K562 (cell line): ENCODE measurements around the gene LAMA2. TPM values are rescaled to one million over a fixed set of nuclear protein-coding genes. Genes with fewer than 3 reads are reported as not detected.

Source experiments
- ATAC-seq: fragments of 200-7000 bp; cut with Tn5 transposase; 3 replicates; pipeline ENCODE4 v1.9.1; 2020; ENCODE audit warnings: moderate library complexity
- BruUV-seq: library from RNA; stranded (reverse); fragments of 400-500 nt; replicated peaks from 2 replicates; lab custom pipeline; 2021; lab: Mats Ljungman, UMichigan
- CTCF ChIA-PET: fragments of 300-600 bp; formaldehyde crosslinking; extraction: SDS; loops from one replicate; lab custom pipeline; 2021; ENCODE audit warnings: low intra/inter-chr PET ratio; lab: Yijun Ruan, JAX
- POLR2A ChIA-PET: fragments of 300-600, 350-650 bp; sonication (Branson Sonifier 250); formaldehyde crosslinking; extraction: SDS; loops from one replicate; lab custom pipeline; 2021; ENCODE audit warnings: antibody characterized with exemption, inconsistent platforms; lab: Yijun Ruan, JAX
- DNase-seq, 4 experiments: peaks; one replicate each; pipeline versions ENCODE4 v3.0.0 to v3.0.0-alpha.2; 2011 to 2018; ENCODE audit warnings: low spot score in 3 of 4, mixed read lengths in 3 of 4; ENCODE audit errors: extremely low read depth in 1 of 4
- FAIRE-seq: peaks from 2 replicates; lab custom pipeline; 2011; peaks lifted over from hg19 to GRCh38; lab: Jason Lieb, UNC
- H2AFZ ChIP-seq: 2 replicates; pipeline ENCODE4 v1.6.0; 2011; ENCODE audit warnings: low read depth, low read length, control low read depth, inconsistent platforms
- H3K27ac ChIP-seq: fragments of 200-600 bp; 3 replicates; pipeline ENCODE4 v1.8.0; 2011; ENCODE audit warnings: low read depth, mild to moderate bottlenecking, control low read depth, inconsistent platforms, low read length, moderate library complexity, mixed read lengths; ENCODE audit errors: extremely low read depth
- H3K27me3 ChIP-seq, 2 experiments: fragments of 300-600 bp in 1 of 2; 2 replicates in 1 of 2; 3 replicates in 1 of 2; pipeline versions ENCODE4 v1.6.0 to v1.8.0; 2011; ENCODE audit warnings: inconsistent platforms in 2 of 2, low read length in 2 of 2, mild to moderate bottlenecking in 1 of 2, mixed read lengths in 1 of 2, moderate library complexity in 1 of 2; ENCODE audit not compliant: control insufficient read depth in 2 of 2, insufficient read depth in 2 of 2
- H3K36me3 ChIP-seq: fragments of 300-600 bp; 3 replicates; pipeline ENCODE4 v1.8.0; 2011; ENCODE audit warnings: mild to moderate bottlenecking, low read length, inconsistent platforms; ENCODE audit not compliant: control insufficient read depth, insufficient read depth
- H3K4me1 ChIP-seq, 2 experiments: fragments of 200-600 bp in 1 of 2; replicated peaks in 1 of 2; 2 replicates in 1 of 2; 3 replicates in 1 of 2; pipeline versions ENCODE4 v1.5.1 to v1.8.0; 2011; ENCODE audit warnings: inconsistent platforms in 2 of 2, low read length in 2 of 2, mild to moderate bottlenecking in 1 of 2, mixed read lengths in 1 of 2, moderate library complexity in 1 of 2; ENCODE audit not compliant: control insufficient read depth in 2 of 2, insufficient read depth in 2 of 2
- H3K4me2 ChIP-seq: 2 replicates; pipeline ENCODE4 v1.6.1; 2011; ENCODE audit warnings: low read length, control low read depth, inconsistent platforms, mixed read lengths; ENCODE audit not compliant: insufficient read depth
- H3K4me3 ChIP-seq: fragments of 200-600 bp; sonication (generic), shearing (Covaris generic); 2 replicates; pipeline ENCODE4 v1.5.1; 2016; ENCODE audit warnings: control low read depth, inconsistent platforms
- H3K79me2 ChIP-seq: fragments of 200-600 bp; 3 replicates; pipeline ENCODE4 v1.8.0; 2011; ENCODE audit warnings: low read length, inconsistent platforms; ENCODE audit not compliant: control insufficient read depth, insufficient read depth
- H3K9ac ChIP-seq, 2 experiments: 2 replicates each; pipeline versions ENCODE4 v1.6.0 to v1.6.1; 2011; ENCODE audit warnings: low read depth in 2 of 2, low read length in 2 of 2, control low read depth in 1 of 2, inconsistent platforms in 1 of 2, mild to moderate bottlenecking in 1 of 2, mixed read lengths in 1 of 2; ENCODE audit not compliant: insufficient read depth in 1 of 2
- H3K9me1 ChIP-seq: one replicate; pipeline ENCODE4 v1.6.0; 2011; ENCODE audit warnings: inconsistent platforms, mild to moderate bottlenecking, low read length, moderate library complexity; ENCODE audit not compliant: control insufficient read depth, insufficient read depth
- H3K9me3 ChIP-seq: replicated peaks from 2 replicates; pipeline ENCODE4 v1.5.1; 2011; ENCODE audit warnings: low read depth, low read length, inconsistent platforms; ENCODE audit not compliant: control insufficient read depth, insufficient read depth
- H4K20me1 ChIP-seq: replicated peaks from 2 replicates; pipeline ENCODE4 v1.6.1; 2011; ENCODE audit warnings: low read length, inconsistent platforms, mixed read lengths; ENCODE audit not compliant: control insufficient read depth, insufficient read depth
- CSDE1 ChIP-seq, 2 experiments: fragments of 450-650 bp; IDR thresholded peaks; 2 replicates each; pipeline ENCODE4 v1.6.1; 2016; ENCODE audit warnings: mild to moderate bottlenecking in 1 of 2
- DIDO1 ChIP-seq: fragments of 450-650 bp; IDR thresholded peaks from 2 replicates; pipeline ENCODE4 v1.6.1; 2016; ENCODE audit warnings: low read depth, missing biosample characterization, missing genetic modification characterization
- DPF2 ChIP-seq: fragments of 450-650 bp; IDR thresholded peaks from 2 replicates; pipeline ENCODE4 v1.6.1; 2016
- MAFK ChIP-seq: IDR thresholded peaks from 2 replicates; pipeline ENCODE4 v1.6.1; 2011; ENCODE audit warnings: low read length, improper control_type of control experiment
- NELFE ChIP-seq: IDR thresholded peaks from 2 replicates; pipeline ENCODE4 v1.6.1; 2011; ENCODE audit warnings: mild to moderate bottlenecking; ENCODE audit not compliant: insufficient read depth, insufficient read length
- NFE2 ChIP-seq: IDR thresholded peaks from 2 replicates; pipeline ENCODE4 v1.6.1; 2014; ENCODE audit warnings: antibody characterized with exemption, low read depth
- NFIX ChIP-seq: fragments of 250-450 bp; sonication (Bioruptor Pico); IDR thresholded peaks from 2 replicates; pipeline ENCODE4 v1.4.0; 2020; ENCODE audit warnings: low read depth, mild to moderate bottlenecking, moderate library complexity
- NR3C1 ChIP-seq: sonication (generic); formaldehyde crosslinking; IDR thresholded peaks from 2 replicates; pipeline ENCODE4 v1.8.1; 2022; ENCODE audit warnings: missing genetic modification reagents
- POLR3G ChIP-seq: IDR thresholded peaks from 2 replicates; pipeline ENCODE4 v1.6.1; 2011; ENCODE audit not compliant: insufficient read length, insufficient replicate concordance; ENCODE audit errors: extremely low read depth
- SMARCB1 ChIP-seq: IDR thresholded peaks from 2 replicates; pipeline ENCODE4 v1.6.1; 2011; ENCODE audit warnings: improper control_type of control experiment, low read depth; ENCODE audit not compliant: insufficient read length
- ZC3H4 ChIP-seq: sonication (generic); formaldehyde crosslinking; IDR thresholded peaks from 2 replicates; pipeline ENCODE4 v1.9.0; 2021; ENCODE audit warnings: missing genetic modification reagents, borderline replicate concordance
- ZEB2 ChIP-seq: fragments of 450-650 bp; IDR thresholded peaks from 2 replicates; pipeline ENCODE4 v1.6.1; 2016
- ZNF3 ChIP-seq: fragments of 250-450 bp; sonication (Bioruptor Pico); IDR thresholded peaks from 2 replicates; pipeline ENCODE4 v1.5.0; 2021; ENCODE audit warnings: mild to moderate bottlenecking, moderate library complexity
- ZNF586 ChIP-seq: fragments of 450-650 bp; formaldehyde crosslinking; conservative IDR thresholded peaks from 2 replicates; pipeline ENCODE4 v1.4.0; 2020; ENCODE audit warnings: mild to moderate bottlenecking, moderate library complexity
- WGBS: fragments of 100-300 bp; shearing (Covaris generic); methylation state at CpG from one replicate; pipeline ENCODE4 v1.1.6; 2016; ENCODE audit warnings: low coverage, mixed read lengths; ENCODE audit not compliant: insufficient coverage; ENCODE audit errors: missing lambda C conversion rate; 5-methylcytosine and 5-hydroxymethylcytosine counted together
- in situ Hi-C: fragments of 300-500 bp; cut with MboI; formaldehyde crosslinking; loops from 4 replicates; pipeline ENCODE4 v1.15.0; 2018; ENCODE audit warnings: inconsistent platforms, mixed read lengths
- intact Hi-C: fragments of 100-400 bp; cut with micrococcal nuclease; formaldehyde crosslinking; loops from 2 replicates; pipeline ENCODE4 v1.14.2; 2022
- polyA plus RNA-seq, 8 experiments: library from polyadenylated mRNA; depleted of rRNA in 4 of 8; stranded (reverse) in 5 of 8; unstranded in 3 of 8; fragments of >200 nt; fragmentation: Nextera tagmentation in 2 of 8; fragmentation: Illumina TruSeq in 1 of 8; extraction: Ambion mirVana in 2 of 8; extraction: Trizol in 1 of 8; gene quantifications; 2 replicates each; pipeline versions ENCODE4 v1.2.1 to v1.2.3, GENCODE V29; 2011 to 2014; ENCODE audit warnings: inconsistent platforms in 1 of 8, missing spikeins in 1 of 8
- total RNA-seq, 7 experiments: library from RNA; depleted of rRNA in 6 of 7; stranded (reverse); fragments of >200 nt in 6 of 7; fragmentation: Illumina TruSeq in 2 of 7; extraction: Trizol in 2 of 7; gene quantifications; 2 replicates each; pipeline versions ENCODE4 v1.2.1 to v1.2.3, GENCODE V29; 2011 to 2021; ENCODE audit warnings: low replicate concordance in 1 of 7
- TF ChIP-seq, protein P1 (sequence below): fragments of 250-450 bp; sonication (Bioruptor Pico); IDR thresholded peaks from 2 replicates; pipeline ENCODE4 v1.4.0; 2020; ENCODE audit warnings: mild to moderate bottlenecking
- TF ChIP-seq, protein P2 (sequence below): fragments of 450-650 bp; IDR thresholded peaks from 2 replicates; pipeline ENCODE4 v1.6.1; 2017; ENCODE audit warnings: antibody characterized with exemption, mild to moderate bottlenecking
- TF ChIP-seq, protein P3 (sequence below): fragments of 200-800 bp; sonication (Bioruptor generic); IDR thresholded peaks from 2 replicates; pipeline ENCODE4 v1.6.1; 2017; ENCODE audit warnings: missing genetic modification characterization, missing compliant biosample characterization

Gene LAMA2
- total and polyA plus RNA-seq, 9 of the 15 experiments (the other 6 are each of a cell fraction or from before 2014, with no cell fraction given), result 0.04 to 1.5 (median 0.36) TPM

DNA sequence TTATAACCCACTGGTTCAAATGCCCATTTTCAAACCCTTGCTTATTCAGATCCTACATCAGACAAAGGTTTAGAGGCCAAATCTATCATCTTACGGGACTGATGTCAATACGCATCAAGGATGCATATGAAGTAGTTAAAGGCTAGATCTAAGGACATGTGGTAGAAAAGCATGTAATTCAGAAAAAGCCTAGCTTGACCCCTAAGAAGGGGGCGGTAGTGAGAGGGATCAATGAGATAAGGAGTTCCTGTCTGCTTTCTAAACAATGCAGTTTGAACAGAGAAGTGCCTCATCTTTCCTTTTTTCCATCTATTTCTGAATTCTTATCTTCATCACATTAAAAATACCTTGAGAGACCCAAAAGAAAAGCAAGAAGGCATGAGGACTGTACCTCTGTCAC is 589.3 kb downstream of the LAMA2 start:
- no TSS peak for BruUV-seq
- ChIA-PET CTCF (no interaction called here), POLR2A (interaction anchor here (0.7 to 1.0 kb wide), 2 partner anchors 13 to 162 kb away, joined by 3 read pairs; no protein-coding TSS in a partner anchor)
- no peak for DNase-seq
- intact Hi-C loops, result no loop called here
- no peaks in the 10 kb centered on the region for H3K79me2 ChIP-seq
- no peaks in the 10 kb centered on the region for H4K20me1 ChIP-seq
- no peak overlapping the region for H3K4me2 ChIP-seq
- peak; percentile 44; the same call in 1 of the 3 replicates for ATAC-seq
- H3K9me3 ChIP-seq, result no peaks in the 10 kb centered on the region
- H3K36me3 ChIP-seq, result no peaks in the 10 kb centered on the region
- peaks cover 0 to 5% of the 10 kb centered on the region in 2 experiments; a peak in 3 of 5 replicates for H3K27me3 ChIP-seq
- no peak overlapping the region for H2AFZ ChIP-seq
- 0% methylated on average over 3 of the region's 3 CpGs for WGBS
- no peaks in the 10 kb centered on the region; a peak in 1 of 5 replicates for H3K4me1 ChIP-seq
- no peaks in the 10 kb centered on the region for H3K9me1 ChIP-seq
- in situ Hi-C loops, result no loop called here
- no peak overlapping the region for H3K4me3 ChIP-seq
- no peak overlapping the region for H3K9ac ChIP-seq
- FAIRE-seq, result no peak
- no peak overlapping the region for H3K27ac ChIP-seq
- TF ChIP-seq, protein P1, sequence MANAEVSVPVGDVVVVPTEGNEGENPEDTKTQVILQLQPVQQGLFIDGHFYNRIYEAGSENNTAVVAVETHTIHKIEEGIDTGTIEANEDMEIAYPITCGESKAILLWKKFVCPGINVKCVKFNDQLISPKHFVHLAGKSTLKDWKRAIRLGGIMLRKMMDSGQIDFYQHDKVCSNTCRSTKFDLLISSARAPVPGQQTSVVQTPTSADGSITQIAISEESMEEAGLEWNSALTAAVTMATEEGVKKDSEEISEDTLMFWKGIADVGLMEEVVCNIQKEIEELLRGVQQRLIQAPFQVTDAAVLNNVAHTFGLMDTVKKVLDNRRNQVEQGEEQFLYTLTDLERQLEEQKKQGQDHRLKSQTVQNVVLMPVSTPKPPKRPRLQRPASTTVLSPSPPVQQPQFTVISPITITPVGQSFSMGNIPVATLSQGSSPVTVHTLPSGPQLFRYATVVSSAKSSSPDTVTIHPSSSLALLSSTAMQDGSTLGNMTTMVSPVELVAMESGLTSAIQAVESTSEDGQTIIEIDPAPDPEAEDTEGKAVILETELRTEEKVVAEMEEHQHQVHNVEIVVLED, result no peak
- TF ChIP-seq ZNF3 (CRISPR knock-in tag) (no peak), POLR3G (no peak), ZNF586 (CRISPR knock-in tag) (no peak), NFE2 (no peak), DIDO1 (tag) (no peak), ZC3H4 (no peak), SMARCB1 (no peak), NFIX (CRISPR knock-in tag) (no peak), NELFE (no peak), DPF2 (no peak), ZEB2 (no peak), CSDE1 (IDR thresholded peaks at IDR 0.05) (no peak), MAFK (no peak), NR3C1 (no peak)
- TF ChIP-seq, protein P2, sequence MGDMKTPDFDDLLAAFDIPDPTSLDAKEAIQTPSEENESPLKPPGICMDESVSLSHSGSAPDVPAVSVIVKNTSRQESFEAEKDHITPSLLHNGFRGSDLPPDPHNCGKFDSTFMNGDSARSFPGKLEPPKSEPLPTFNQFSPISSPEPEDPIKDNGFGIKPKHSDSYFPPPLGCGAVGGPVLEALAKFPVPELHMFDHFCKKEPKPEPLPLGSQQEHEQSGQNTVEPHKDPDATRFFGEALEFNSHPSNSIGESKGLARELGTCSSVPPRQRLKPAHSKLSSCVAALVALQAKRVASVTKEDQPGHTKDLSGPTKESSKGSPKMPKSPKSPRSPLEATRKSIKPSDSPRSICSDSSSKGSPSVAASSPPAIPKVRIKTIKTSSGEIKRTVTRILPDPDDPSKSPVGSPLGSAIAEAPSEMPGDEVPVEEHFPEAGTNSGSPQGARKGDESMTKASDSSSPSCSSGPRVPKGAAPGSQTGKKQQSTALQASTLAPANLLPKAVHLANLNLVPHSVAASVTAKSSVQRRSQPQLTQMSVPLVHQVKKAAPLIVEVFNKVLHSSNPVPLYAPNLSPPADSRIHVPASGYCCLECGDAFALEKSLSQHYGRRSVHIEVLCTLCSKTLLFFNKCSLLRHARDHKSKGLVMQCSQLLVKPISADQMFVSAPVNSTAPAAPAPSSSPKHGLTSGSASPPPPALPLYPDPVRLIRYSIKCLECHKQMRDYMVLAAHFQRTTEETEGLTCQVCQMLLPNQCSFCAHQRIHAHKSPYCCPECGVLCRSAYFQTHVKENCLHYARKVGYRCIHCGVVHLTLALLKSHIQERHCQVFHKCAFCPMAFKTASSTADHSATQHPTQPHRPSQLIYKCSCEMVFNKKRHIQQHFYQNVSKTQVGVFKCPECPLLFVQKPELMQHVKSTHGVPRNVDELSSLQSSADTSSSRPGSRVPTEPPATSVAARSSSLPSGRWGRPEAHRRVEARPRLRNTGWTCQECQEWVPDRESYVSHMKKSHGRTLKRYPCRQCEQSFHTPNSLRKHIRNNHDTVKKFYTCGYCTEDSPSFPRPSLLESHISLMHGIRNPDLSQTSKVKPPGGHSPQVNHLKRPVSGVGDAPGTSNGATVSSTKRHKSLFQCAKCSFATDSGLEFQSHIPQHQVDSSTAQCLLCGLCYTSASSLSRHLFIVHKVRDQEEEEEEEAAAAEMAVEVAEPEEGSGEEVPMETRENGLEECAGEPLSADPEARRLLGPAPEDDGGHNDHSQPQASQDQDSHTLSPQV, result no peak
- TF ChIP-seq, protein P3, sequence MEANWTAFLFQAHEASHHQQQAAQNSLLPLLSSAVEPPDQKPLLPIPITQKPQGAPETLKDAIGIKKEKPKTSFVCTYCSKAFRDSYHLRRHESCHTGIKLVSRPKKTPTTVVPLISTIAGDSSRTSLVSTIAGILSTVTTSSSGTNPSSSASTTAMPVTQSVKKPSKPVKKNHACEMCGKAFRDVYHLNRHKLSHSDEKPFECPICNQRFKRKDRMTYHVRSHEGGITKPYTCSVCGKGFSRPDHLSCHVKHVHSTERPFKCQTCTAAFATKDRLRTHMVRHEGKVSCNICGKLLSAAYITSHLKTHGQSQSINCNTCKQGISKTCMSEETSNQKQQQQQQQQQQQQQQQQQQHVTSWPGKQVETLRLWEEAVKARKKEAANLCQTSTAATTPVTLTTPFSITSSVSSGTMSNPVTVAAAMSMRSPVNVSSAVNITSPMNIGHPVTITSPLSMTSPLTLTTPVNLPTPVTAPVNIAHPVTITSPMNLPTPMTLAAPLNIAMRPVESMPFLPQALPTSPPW (CRISPR knock-in tag), result no peak
